Gastroesophageal sphincter (tissue), 3 donors: ENCODE measurements around the gene SLIT3.

Source experiments
- CTCF ChIP-seq, 4 experiments: fragments of 200-600 bp in 2 of 4; fragments of 450-650 bp in 2 of 4; sonication (generic) in 1 of 4; IDR thresholded peaks; one replicate each; pipeline ENCODE4 v1.5.1; 2017 to 2019; ENCODE audit warnings: antibody characterized with exemption in 4 of 4, mild to moderate bottlenecking in 2 of 4, moderate library complexity in 2 of 4
- EP300 ChIP-seq: sonication (generic); formaldehyde crosslinking; IDR thresholded peaks from one replicate; pipeline ENCODE4 v1.6.1; 2017; ENCODE audit warnings: antibody characterized with exemption, mild to moderate bottlenecking

- TF ChIP-seq CTCF (IDR thresholded peaks at IDR 0.05) (no peak), EP300 (no peak)
These were observed 498.6 kb downstream of the SLIT3 start for GRCh38 chr5:168802337-168802736.
